PFSK-1 (cell line): ENCODE data around the gene GAP43.

Source experiments
- FOXP2 ChIP-seq: optimal IDR thresholded peaks from 2 replicates; pipeline ENCODE3; 2011; ENCODE audit warnings: borderline replicate concordance, control low read depth, inconsistent platforms; ENCODE audit not compliant: insufficient read depth; ENCODE audit errors: extremely low read length, extremely low read depth
- POLR2AphosphoS5 ChIP-seq: IDR thresholded peaks from 2 replicates; pipeline ENCODE4 v1.6.1; 2012; ENCODE audit warnings: low read depth, mild to moderate bottlenecking, control low read depth, low read length, moderate library complexity
- SIN3A ChIP-seq: IDR thresholded peaks from 2 replicates; pipeline ENCODE4 v1.6.1; 2012; ENCODE audit warnings: mild to moderate bottlenecking, low read length, moderate library complexity, borderline replicate concordance; ENCODE audit not compliant: insufficient read depth
- TAF1 ChIP-seq: IDR thresholded peaks from 2 replicates; pipeline ENCODE4 v1.6.1; 2012; ENCODE audit warnings: low read length, control low read depth, borderline replicate concordance; ENCODE audit not compliant: insufficient read depth
- TF ChIP-seq, protein P1 (sequence below), 2 experiments: IDR thresholded peaks; 2 replicates each; pipeline versions ENCODE4 v1.6.1 to v1.8.0; 2011 to 2012; ENCODE audit warnings: low read depth in 2 of 2, low read length in 2 of 2, control low read depth in 1 of 2, inconsistent platforms in 1 of 2, mild to moderate bottlenecking in 1 of 2, moderate library complexity in 1 of 2; ENCODE audit not compliant: insufficient read depth in 1 of 2

DNA sequence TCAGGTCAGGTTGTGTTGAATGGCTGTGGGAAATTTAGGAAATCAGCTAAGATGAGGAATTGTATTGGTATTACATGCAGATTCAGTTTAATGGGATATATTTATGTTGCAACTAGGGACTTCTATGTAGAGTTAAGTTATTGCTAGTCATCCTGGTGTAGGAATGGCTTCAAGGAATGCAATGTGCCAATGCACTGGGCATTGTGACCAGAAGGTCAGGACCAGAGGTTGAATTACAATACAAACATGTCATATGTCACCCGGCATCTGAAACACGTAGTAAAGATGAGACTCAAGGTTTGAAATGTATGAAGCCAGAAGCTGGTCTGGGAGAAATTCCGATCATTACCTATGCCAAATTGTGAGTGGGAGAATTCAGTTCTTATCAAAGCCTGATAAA, 11.7 kb upstream of the GAP43 start:
- TF ChIP-seq POLR2AphosphoS5, result no peak
- TF ChIP-seq FOXP2, result no peak
- no peak for TF ChIP-seq SIN3A
- no peak for TF ChIP-seq TAF1
- TF ChIP-seq, protein P1, sequence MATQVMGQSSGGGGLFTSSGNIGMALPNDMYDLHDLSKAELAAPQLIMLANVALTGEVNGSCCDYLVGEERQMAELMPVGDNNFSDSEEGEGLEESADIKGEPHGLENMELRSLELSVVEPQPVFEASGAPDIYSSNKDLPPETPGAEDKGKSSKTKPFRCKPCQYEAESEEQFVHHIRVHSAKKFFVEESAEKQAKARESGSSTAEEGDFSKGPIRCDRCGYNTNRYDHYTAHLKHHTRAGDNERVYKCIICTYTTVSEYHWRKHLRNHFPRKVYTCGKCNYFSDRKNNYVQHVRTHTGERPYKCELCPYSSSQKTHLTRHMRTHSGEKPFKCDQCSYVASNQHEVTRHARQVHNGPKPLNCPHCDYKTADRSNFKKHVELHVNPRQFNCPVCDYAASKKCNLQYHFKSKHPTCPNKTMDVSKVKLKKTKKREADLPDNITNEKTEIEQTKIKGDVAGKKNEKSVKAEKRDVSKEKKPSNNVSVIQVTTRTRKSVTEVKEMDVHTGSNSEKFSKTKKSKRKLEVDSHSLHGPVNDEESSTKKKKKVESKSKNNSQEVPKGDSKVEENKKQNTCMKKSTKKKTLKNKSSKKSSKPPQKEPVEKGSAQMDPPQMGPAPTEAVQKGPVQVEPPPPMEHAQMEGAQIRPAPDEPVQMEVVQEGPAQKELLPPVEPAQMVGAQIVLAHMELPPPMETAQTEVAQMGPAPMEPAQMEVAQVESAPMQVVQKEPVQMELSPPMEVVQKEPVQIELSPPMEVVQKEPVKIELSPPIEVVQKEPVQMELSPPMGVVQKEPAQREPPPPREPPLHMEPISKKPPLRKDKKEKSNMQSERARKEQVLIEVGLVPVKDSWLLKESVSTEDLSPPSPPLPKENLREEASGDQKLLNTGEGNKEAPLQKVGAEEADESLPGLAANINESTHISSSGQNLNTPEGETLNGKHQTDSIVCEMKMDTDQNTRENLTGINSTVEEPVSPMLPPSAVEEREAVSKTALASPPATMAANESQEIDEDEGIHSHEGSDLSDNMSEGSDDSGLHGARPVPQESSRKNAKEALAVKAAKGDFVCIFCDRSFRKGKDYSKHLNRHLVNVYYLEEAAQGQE (IDR thresholded peaks at IDR 0.05; ENCODE audit: insufficient read depth in 1 of 2, low read depth in 2 of 2, low read length in 2 of 2), result no peak
